GM19043 (cell line): ENCODE measurements around the gene MED13L.

Experiments used
- ATAC-seq: cut with Tn5 transposase; IDR thresholded peaks from one replicate; pipeline ENCODE4 v1.9.1; 2021; ENCODE audit warnings: low read depth; ENCODE audit not compliant: unreplicated experiment

MED13L gene

DNA sequence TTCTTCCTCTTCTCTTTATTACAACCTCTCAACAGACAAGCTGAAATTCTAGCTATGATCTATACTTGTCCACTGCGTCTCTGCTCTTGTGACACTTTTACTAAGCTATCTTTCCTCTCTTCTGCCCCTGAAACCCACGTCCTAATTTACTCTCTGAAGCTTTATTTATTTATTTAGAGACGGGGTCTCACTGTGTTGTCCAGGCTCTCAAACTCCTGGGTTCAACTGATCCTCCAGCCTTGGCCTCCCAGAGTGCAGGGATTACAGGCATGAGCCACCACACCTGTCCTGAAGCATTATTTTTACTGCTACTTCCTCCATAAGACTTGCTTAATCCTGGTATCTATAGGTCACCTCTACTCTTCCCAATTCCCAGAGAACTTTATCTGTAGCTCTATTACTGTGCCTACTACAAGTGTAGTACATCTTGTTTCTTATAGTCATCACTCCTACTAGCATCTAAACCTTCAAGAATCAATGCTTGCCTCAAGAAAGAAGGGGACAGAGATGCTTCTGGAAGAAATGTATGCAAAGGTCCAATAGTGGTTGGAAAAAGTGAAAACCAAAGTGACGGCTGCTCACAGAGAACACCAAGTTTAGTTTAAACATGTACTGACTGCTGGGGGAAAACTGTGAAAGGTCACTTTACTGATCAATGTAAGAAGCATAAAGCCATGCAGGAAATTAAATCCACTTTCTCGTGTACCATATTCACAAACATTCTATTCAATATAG is 61.3 kb downstream of the MED13L start:
- ATAC-seq = no peak

DNA sequence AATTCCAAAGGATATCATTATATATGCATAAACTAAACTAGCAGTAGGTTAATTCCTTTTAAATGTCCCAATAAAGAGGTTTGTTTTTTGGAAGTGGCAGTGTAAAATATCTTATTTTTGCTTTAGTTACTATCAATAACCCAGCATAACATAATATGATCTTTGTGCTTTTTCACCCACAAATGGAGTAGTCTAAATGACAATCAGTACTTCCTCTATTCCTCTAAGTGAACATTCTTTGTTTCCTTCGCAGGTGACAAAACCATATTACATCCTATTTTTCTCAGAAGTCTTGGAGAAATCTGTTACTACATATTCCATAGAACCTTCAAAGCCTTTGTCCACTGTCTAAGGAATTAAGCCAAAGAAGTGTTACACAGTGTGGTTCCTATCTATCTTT is 62.5 kb downstream of the MED13L start:
- ATAC-seq = no peak

- ATAC-seq = no peak
Measured at GRCh38 chr12:116213885-116214527, 63.5 kb downstream of the MED13L start.

GRCh38 chr12:116213014-116213413 is 64.5 kb downstream of the MED13L start:
- ATAC-seq = no peak

DNA sequence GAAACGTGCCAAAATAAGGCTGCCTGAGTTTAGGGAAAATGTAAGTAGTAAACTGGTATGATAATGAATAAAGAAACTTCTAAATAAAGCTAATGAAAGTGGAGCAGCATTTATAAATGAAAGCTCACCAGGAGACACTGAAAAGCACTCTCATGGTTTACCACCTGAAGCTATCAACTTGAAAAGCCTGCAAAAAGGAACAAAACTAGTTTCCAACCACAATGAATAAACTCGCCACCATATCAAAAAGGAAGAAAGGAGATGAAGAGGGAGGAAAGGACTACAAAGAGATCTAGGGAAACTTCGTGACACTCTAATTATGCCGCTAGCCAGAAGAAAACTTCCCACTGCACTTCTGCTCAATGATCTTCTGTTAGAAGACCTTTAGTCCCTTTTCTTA is 66.7 kb downstream of the MED13L start:
- no peak for ATAC-seq

DNA sequence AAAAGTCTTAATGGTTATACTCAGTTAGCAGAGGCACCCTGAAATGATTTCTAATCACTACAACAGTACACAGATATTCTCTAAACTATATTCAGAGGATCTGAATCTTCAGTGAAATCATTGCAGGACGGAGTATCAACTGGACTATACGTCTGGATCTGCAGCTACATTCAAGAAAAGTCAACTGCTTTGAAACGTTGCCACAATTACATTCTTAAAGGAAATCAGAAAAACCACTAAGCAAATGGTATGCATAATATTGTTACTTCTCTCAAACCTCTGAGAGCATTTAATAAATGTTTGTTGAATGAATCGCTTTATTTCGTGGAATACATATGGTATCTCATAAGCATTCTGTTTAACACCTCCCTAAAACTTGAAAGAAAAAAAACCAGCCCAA is 67.4 kb downstream of the MED13L start:
- ATAC-seq = no peak

- no peak for ATAC-seq
Measured at GRCh38 chr12:116209503-116209902, 68.0 kb downstream of the MED13L start.

DNA sequence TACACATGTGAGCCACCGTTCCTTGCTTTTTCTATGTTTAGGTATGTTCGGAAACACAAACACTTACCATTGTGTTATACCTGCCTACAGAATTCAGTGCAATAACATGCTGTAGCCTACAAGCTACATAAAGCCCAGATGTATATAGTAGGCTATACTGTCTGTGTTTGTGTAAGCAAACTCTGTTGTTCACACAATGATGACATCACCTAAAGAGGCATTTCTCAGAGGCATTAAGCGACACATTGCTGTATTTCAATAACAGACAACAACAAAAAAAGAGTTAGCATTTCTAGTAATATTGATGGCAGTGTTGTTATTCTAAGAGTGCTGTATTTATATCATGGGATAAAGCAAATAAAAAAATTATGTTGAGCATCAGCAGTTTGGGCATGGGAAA is 70.2 kb downstream of the MED13L start:
- ATAC-seq = no peak

GRCh38 chr12:116206828-116207227 is 70.7 kb downstream of the MED13L start:
- no peak for ATAC-seq

GRCh38 chr12:116204785-116205184 is 72.7 kb downstream of the MED13L start:
- ATAC-seq = no peak

DNA sequence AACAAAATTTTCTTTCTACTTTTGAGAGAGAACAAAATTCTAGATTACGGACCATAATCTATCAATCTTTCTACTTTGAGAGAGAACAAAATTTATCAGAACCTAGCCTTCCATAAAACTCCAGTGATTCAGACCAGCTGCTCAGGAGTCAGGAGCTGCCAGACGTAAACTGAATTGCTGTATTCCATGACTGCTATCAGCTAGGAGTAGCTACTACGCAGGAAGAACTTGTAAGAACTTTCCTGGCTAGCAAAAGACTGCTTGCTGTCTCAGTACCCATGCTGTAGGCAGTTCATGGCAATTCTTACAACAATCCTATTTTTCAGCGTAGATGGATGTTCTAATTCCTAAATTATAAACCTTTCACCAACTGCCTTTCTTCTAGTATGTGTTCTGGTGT is 73.3 kb downstream of the MED13L start:
- ATAC-seq = no peak

GRCh38 chr12:116202940-116203339 is 74.6 kb downstream of the MED13L start:
- ATAC-seq = no peak

DNA sequence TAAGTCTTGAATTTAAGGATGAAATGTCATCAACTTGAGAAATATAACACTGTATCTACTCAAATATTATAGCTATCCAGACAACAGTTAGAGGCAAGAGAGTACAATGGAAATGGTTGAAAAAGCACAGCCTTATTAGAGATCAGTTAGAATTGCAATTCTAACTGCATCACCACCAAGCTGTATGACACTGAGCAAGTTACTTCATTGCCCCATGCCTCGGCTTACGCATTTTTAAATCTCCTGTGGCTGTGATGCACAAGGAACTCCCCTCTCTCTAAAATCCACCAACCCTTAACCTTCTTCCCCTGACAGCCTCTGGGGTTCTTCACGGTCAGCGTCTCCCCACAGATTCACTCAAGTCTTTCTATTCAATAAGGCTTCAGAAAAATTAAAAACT is 75.1 kb downstream of the MED13L start:
- ATAC-seq = no peak

DNA sequence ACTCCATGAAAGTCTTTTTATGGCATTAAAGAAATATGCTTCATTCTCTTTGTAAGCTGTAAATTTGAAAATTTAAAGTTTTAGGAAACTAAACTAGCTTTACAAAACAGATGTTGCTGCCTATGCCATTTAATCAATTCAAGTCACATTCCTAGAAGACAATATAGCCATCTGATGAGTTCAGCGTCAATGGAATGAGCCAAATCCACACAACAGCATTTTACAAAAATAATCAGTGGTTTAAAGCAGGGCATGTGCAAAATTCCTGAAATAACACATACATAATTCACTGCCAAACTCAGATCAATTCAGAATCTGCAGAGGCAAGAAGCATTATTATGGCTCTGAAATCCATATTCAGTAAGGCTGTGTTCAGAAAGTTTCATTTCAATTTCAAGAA is 75.6 kb downstream of the MED13L start:
- ATAC-seq = no peak

DNA sequence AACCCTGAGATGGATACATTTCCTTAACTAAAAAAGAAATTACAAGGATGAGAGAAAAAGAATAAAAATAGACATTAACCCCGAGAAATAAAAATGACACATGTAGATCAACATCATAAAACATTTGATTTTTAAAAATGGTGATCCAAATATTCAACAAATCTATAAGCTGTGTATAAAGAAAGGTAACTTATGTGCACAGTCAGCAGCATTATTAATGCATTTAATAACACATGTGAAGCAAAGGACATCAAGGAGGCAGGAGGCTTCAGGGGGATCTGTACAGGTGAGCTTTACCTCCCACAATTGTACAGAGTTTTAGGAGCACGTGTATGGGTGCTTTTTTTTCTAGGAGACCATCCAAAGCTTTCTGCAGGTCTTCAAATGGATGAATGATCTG is 76.1 kb downstream of the MED13L start:
- ATAC-seq = no peak

- ATAC-seq = no peak
Measured at GRCh38 chr12:116200812-116201211, 76.7 kb downstream of the MED13L start.

DNA sequence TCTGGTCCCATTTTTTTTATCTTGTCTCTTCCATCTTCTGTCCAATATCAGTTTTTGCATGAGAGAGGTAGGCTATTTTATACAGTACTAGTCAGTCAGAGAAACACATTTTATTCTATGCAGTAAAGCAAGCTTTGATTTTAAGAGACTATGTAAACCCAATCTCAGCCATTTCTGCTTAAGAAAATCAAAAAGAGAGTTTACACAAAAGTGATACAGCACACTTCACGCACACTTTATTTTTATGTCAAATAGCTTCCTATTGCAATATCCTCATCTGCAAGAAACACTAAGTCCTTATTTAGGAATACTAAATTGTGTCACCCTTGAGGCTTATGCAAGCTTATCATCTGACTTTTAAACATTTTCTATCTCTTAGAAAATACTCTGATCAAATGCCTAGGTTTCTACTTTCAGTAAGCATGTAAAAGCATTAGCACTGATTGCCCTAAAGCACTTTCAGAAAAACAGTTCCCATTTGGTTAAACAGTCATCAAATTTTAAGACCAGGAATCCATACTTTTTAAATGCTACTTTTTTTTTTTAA is 78.3 kb downstream of the MED13L start:
- ATAC-seq = no peak

DNA sequence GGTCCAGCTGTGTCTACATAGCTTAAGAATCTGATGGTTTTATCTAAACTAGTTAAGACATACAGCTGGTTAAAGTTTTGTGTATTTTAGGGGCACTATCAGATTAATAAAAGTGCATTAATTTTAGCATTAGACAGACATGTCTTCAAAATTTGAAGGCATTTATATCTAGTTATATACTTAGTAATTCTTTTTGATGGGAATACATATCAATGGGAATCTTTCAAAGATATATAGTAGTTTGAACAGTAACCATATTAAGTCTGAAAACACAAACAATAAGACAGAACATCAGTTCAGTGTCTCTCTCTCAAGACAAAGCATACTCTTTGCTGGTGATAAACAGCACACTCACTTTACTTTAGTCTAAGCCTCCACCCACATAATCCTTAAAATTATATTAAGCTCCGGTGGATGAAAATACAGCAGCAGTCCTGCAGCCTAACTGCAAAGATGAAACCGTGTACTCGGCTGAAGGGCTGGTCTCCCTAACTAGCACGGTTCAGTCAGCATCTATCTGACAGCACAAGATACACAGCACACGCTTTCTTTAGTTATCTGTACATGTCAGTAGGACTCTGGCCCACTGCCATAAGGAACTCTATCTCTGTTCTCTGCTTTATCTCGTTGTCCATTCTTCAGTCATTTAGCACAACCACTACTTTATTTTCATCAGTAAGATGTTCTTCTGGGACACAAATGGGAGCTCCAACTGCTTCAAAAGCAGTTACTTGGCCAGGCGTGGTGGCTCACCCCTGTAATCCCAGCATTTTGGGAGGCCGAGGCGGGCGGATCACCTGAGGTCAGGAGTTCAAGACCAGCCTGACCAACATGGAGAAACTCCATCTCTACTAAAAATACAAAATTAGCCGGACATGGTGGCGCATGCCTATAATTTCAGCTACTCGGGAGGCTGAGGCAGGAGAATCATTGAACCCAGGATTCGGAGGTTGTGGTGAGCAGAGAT is 80.5 kb downstream of the MED13L start:
- ATAC-seq = no peak

DNA sequence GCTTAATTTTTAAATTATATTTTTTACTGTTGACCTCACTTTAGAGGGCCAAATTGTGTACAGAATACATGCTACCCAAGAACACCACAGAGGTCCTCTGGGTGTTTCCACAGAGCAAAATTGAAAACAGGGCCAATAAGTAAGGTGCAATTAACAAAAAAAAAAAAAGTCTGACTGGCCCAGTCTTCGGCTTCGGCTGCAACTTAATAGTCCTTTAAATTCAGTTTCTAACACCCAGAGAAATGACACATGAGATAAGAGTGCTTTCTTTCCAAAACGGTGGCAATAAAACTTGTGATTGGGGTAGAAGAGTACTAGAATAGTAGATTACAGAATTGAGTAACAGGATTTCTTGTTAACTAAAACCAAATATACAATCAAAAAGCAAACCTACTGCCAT is 81.3 kb downstream of the MED13L start:
- no peak for ATAC-seq

- ATAC-seq = peak; percentile 86
Measured at GRCh38 chr12:116194935-116195431, 82.5 kb downstream of the MED13L start.

DNA sequence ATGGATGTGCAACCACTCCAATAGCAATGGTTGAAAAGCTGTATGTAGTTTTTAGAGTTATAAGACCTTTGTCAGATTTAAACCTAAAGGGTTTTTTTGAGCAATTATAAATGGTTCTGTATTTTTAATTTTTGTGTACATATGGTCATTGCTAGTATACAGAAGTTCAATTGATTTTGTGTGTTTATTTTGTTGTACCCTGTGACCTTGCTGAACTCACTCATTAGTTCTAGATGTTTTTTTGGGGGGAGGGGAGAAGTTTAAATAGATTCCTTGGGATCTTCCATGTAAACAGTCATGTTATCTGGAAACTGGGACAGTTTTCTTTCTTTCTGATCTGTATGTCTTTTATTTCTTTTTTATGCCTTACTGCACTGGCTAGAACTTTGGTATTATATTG is 87.8 kb downstream of the MED13L start:
- no peak for ATAC-seq
